RWPE1 (cell line): ENCODE results near the gene LRRC27.
"Not testable (repeated sequence)": the region's sequence is repeated elsewhere in the genome, so short reads cannot be mapped to it uniquely, and the experiment has no call there.

ENCODE experiments used
- CTCF ChIA-PET: fragments of 350-600 bp; sonication (Branson Sonifier 250); formaldehyde crosslinking; extraction: SDS; loops from one replicate; lab custom pipeline; 2021; lab: Yijun Ruan, JAX
- POLR2A ChIA-PET: fragments of 400-600 bp; formaldehyde crosslinking; extraction: SDS; loops from one replicate; lab custom pipeline; 2020; ENCODE audit warnings: antibody characterized with exemption; ENCODE audit not compliant: low non-redundant PET; lab: Yijun Ruan, JAX
- DNase-seq: peaks from one replicate; pipeline ENCODE4 v3.0.0; 2012; ENCODE audit warnings: low spot score
- H3K27ac ChIP-seq: fragments of 450-650 bp; 2 replicates; pipeline ENCODE4 v1.5.1; 2017
- CTCF ChIP-seq: fragments of 450-650 bp; conservative IDR thresholded peaks from 2 replicates; pipeline ENCODE4 v1.5.1; 2017; ENCODE audit warnings: low read depth, mild to moderate bottlenecking

The LRRC27 gene

GRCh38 chr10:132336919-132337407 is 5.0 kb downstream of the LRRC27 start:
- CTCF ChIA-PET = no interaction called here
- no peak for TF ChIP-seq CTCF
- DNase-seq = no peak
- H3K27ac ChIP-seq = no peak overlapping the region
- POLR2A ChIA-PET = no interaction called here

GRCh38 chr10:132337854-132338253 is 5.9 kb downstream of the LRRC27 start:
- POLR2A ChIA-PET, DNase-seq, H3K27ac ChIP-seq: not testable (repeated sequence)
- CTCF ChIA-PET = interaction anchor here (0.7 kb wide), 1 partner anchor 15 kb away, joined by 4 read pairs; no protein-coding TSS in a partner anchor

- ChIA-PET POLR2A (interaction anchor here (0.5 kb wide), 1 partner anchor 428 kb away, joined by 3 read pairs; no protein-coding TSS in a partner anchor), CTCF (no interaction called here)
- no peak for TF ChIP-seq CTCF
- no peak overlapping the region for H3K27ac ChIP-seq
- no peak for DNase-seq
Observed at GRCh38 chr10:132338876-132339275, 6.9 kb downstream of the LRRC27 start.

GRCh38 chr10:132339276-132339675 is 7.3 kb downstream of the LRRC27 start:
- ChIA-PET CTCF (no interaction called here), POLR2A (interaction anchor here (0.5 kb wide), 1 partner anchor 428 kb away, joined by 3 read pairs; no protein-coding TSS in a partner anchor)
- H3K27ac ChIP-seq = no peak overlapping the region
- TF ChIP-seq CTCF = no peak
- no peak for DNase-seq

- DNase-seq = no peak
- H3K27ac ChIP-seq = no peak overlapping the region
- TF ChIP-seq CTCF = no peak
- CTCF ChIA-PET = no interaction called here
- POLR2A ChIA-PET = no interaction called here
Observed at GRCh38 chr10:132341017-132341416, 9.0 kb downstream of the LRRC27 start.

GRCh38 chr10:132341781-132342180 is 9.8 kb downstream of the LRRC27 start:
- no peak for DNase-seq
- no peak overlapping the region for H3K27ac ChIP-seq
- CTCF ChIA-PET = no interaction called here
- TF ChIP-seq CTCF = no peak
- POLR2A ChIA-PET = no interaction called here

- H3K27ac ChIP-seq = no peak overlapping the region
- POLR2A ChIA-PET = no interaction called here
- TF ChIP-seq CTCF = no peak
- DNase-seq = no peak
- CTCF ChIA-PET = interaction anchor here (0.8 kb wide), 1 partner anchor 12 kb away, joined by 4 read pairs; no protein-coding TSS in a partner anchor
Observed at GRCh38 chr10:132342553-132342952, 10.6 kb downstream of the LRRC27 start.
